Measurements from ENCODE around the gene HOXC13.

Gene HOXC13

GRCh38 chr12:53952871-53953734 lies 14.5 kb downstream of the HOXC13 start:
- WGBS, 2 donors (ENCODE audit: extremely low coverage in 2 of 2, insufficient read length in 2 of 2, insufficient replicate concordance in 1 of 2) = no CpG with 5 or more reads among the region's 38 CpGs

GRCh38 chr12:53953831-53954693 lies 15.4 kb downstream of the HOXC13 start:
- H3K4me1 ChIP-seq (ENCODE audit: control insufficient read depth in 2 of 2, insufficient read depth in 1 of 2, low read depth in 1 of 2, low read length in 2 of 2) = no peaks in the 10 kb centered on the region
- peaks cover 90 to 100% (median 98%) of the 10 kb centered on the region in 3 experiments for H3K27me3 ChIP-seq (ENCODE audit: control insufficient read depth in 3 of 3, insufficient read depth in 3 of 3, low read depth in 1 of 3, low read length in 3 of 3)
- H2BK5ac ChIP-seq (ENCODE audit: low read length) = no peak overlapping the region
- H2BK12ac ChIP-seq (ENCODE audit: low read length) = no peak overlapping the region
- H2AFZ ChIP-seq (ENCODE audit: low read length) = no peak overlapping the region
- no peaks in the 10 kb centered on the region for H3K36me3 ChIP-seq (replicated peaks in 1 of 2; ENCODE audit: control insufficient read depth in 2 of 2, insufficient read depth in 2 of 2, low read length in 2 of 2)
- H3K4me2 ChIP-seq (ENCODE audit: insufficient read depth, low read length, poor library complexity, severe bottlenecking) = no peak overlapping the region
- H3K9me3 ChIP-seq (replicated peaks in 1 of 2; ENCODE audit: control insufficient read depth in 2 of 2, insufficient read depth in 1 of 2, low read depth in 1 of 2, low read length in 2 of 2) = peaks cover 0 to 15% of the 10 kb centered on the region in 2 donors
- peak overlapping the region in 1 of 2 donors; percentile 5 for H3K4me3 ChIP-seq (ENCODE audit: low read length in 2 of 2)
- no peak overlapping the region for H2AK5ac ChIP-seq (ENCODE audit: low read depth, low read length)
- no peak overlapping the region for H2BK15ac ChIP-seq (ENCODE audit: low read length)
- no peak overlapping the region for H3K4ac ChIP-seq (ENCODE audit: low read length)
- H2BK120ac ChIP-seq (ENCODE audit: low read depth, low read length) = no peak overlapping the region
- H3K18ac ChIP-seq (ENCODE audit: low read length) = no peak overlapping the region
- H4K91ac ChIP-seq (ENCODE audit: low read depth, low read length, poor library complexity) = no peak overlapping the region
- H3K9ac ChIP-seq (ENCODE audit: low read depth, low read length, poor library complexity) = no peak overlapping the region
- WGBS, 2 donors (ENCODE audit: extremely low coverage in 2 of 2, insufficient read length in 2 of 2, insufficient replicate concordance in 1 of 2) = no CpG with 5 or more reads among the region's 19 CpGs
- no peak overlapping the region for H4K8ac ChIP-seq (ENCODE audit: low read depth, low read length)
- H3K27ac ChIP-seq (replicated peaks; ENCODE audit: low read length) = no peak overlapping the region
- H3K79me1 ChIP-seq (ENCODE audit: low read depth, low read length) = peaks cover 3% of the 10 kb centered on the region
- H3K14ac ChIP-seq (ENCODE audit: low read length) = no peak overlapping the region
- DNase-seq (ENCODE audit: low spot score) = no peak
- H3K23ac ChIP-seq (ENCODE audit: low read depth, low read length, poor library complexity) = no peak overlapping the region

More at GRCh38 chr12:53952871-53953734, 14.5 kb downstream of the HOXC13 start:
- Histone ChIP-seq H3K4me1 (ENCODE audit: control insufficient read depth in 2 of 2, insufficient read depth in 1 of 2, low read depth in 1 of 2, low read length in 2 of 2) (no peaks in the 10 kb centered on the region), H3K18ac (ENCODE audit: low read length) (peak overlapping the region; percentile 38), H3K4me2 (ENCODE audit: insufficient read depth, low read length, poor library complexity, severe bottlenecking) (no peak overlapping the region), H3K23ac (ENCODE audit: low read depth, low read length, poor library complexity) (peak overlapping the region; percentile 55), H2AK5ac (ENCODE audit: low read depth, low read length) (no peak overlapping the region), H3K9me3 (replicated peaks in 1 of 2; ENCODE audit: control insufficient read depth in 2 of 2, insufficient read depth in 1 of 2, low read depth in 1 of 2, low read length in 2 of 2) (peaks cover 0 to 15% of the 10 kb centered on the region in 2 donors), H3K14ac (ENCODE audit: low read length) (no peak overlapping the region), H2BK5ac (ENCODE audit: low read length) (no peak overlapping the region), H3K4ac (ENCODE audit: low read length) (no peak overlapping the region), H2BK15ac (ENCODE audit: low read length) (no peak overlapping the region), H3K27ac (replicated peaks; ENCODE audit: low read length) (no peak overlapping the region), H4K91ac (ENCODE audit: low read depth, low read length, poor library complexity) (no peak overlapping the region), H2BK12ac (ENCODE audit: low read length) (no peak overlapping the region), H3K36me3 (replicated peaks in 1 of 2; ENCODE audit: control insufficient read depth in 2 of 2, insufficient read depth in 2 of 2, low read length in 2 of 2) (no peaks in the 10 kb centered on the region), H2BK120ac (ENCODE audit: low read depth, low read length) (no peak overlapping the region), H4K8ac (ENCODE audit: low read depth, low read length) (no peak overlapping the region), H3K79me1 (ENCODE audit: low read depth, low read length) (peaks cover 3% of the 10 kb centered on the region), H2AFZ (ENCODE audit: low read length) (no peak overlapping the region), H3K9ac (ENCODE audit: low read depth, low read length, poor library complexity) (no peak overlapping the region), H3K27me3 (ENCODE audit: control insufficient read depth in 3 of 3, insufficient read depth in 3 of 3, low read depth in 1 of 3, low read length in 3 of 3) (peaks cover 88 to 100% (median 100%) of the 10 kb centered on the region in 3 experiments), H3K4me3 (ENCODE audit: low read length in 2 of 2) (no peak overlapping the region)
- DNase-seq (ENCODE audit: low spot score) = no peak

GRCh38 chr12:53954694-53955035 lies 16.0 kb downstream of the HOXC13 start, which contains the start of gene HOXC12:
Gene HOXC12 (plus strand): TSS chr12:53954903. CDS start chr12:53954930, 27 bp downstream.
- H2BK15ac ChIP-seq (ENCODE audit: low read length) = no peak within 1 kb of the TSS
- H3K4me2 ChIP-seq (ENCODE audit: insufficient read depth, low read length, poor library complexity, severe bottlenecking) = no peak within 1 kb of the TSS
- H2AK5ac ChIP-seq (ENCODE audit: low read depth, low read length) = no peak within 1 kb of the TSS
- H4K91ac ChIP-seq (ENCODE audit: low read depth, low read length, poor library complexity) = no peak within 1 kb of the TSS
- H3K36me3 ChIP-seq (replicated peaks in 1 of 2; ENCODE audit: control insufficient read depth in 2 of 2, insufficient read depth in 2 of 2, low read length in 2 of 2) = no peaks in the 10 kb centered on the region
- H3K14ac ChIP-seq (ENCODE audit: low read length) = no peak within 1 kb of the TSS
- no peak within 1 kb of the TSS for H2BK5ac ChIP-seq (ENCODE audit: low read length)
- peaks cover 3% of the 10 kb centered on the region for H3K79me1 ChIP-seq (ENCODE audit: low read depth, low read length)
- H3K27ac ChIP-seq (replicated peaks; ENCODE audit: low read length) = no peak within 1 kb of the TSS
- H2BK120ac ChIP-seq (ENCODE audit: low read depth, low read length) = no peak within 1 kb of the TSS
- H3K27me3 ChIP-seq (ENCODE audit: control insufficient read depth in 3 of 3, insufficient read depth in 3 of 3, low read depth in 1 of 3, low read length in 3 of 3) = peaks cover 89 to 100% (median 98%) of the 10 kb centered on the region in 3 experiments
- H3K18ac ChIP-seq (ENCODE audit: low read length) = no peak within 1 kb of the TSS
- H2BK12ac ChIP-seq (ENCODE audit: low read length) = no peak within 1 kb of the TSS
- no CpG with 5 or more reads among the region's 20 CpGs for WGBS, 2 donors (ENCODE audit: extremely low coverage in 2 of 2, insufficient read length in 2 of 2, insufficient replicate concordance in 1 of 2)
- DNase-seq (ENCODE audit: low spot score) = no peak
- no peak within 1 kb of the TSS for H3K9ac ChIP-seq (ENCODE audit: low read depth, low read length, poor library complexity)
- peak within 1 kb of the TSS; percentile 98 for H3K23ac ChIP-seq (ENCODE audit: low read depth, low read length, poor library complexity)
- peak within 1 kb of the TSS; percentile 22 for H2AFZ ChIP-seq (ENCODE audit: low read length)
- H3K4me3 ChIP-seq (ENCODE audit: low read length in 2 of 2) = peak within 1 kb of the TSS in 1 of 2 donors; percentile 5
- H3K4ac ChIP-seq (ENCODE audit: low read length) = no peak within 1 kb of the TSS
- H3K4me1 ChIP-seq (ENCODE audit: control insufficient read depth in 2 of 2, insufficient read depth in 1 of 2, low read depth in 1 of 2, low read length in 2 of 2) = no peaks in the 10 kb centered on the region
- peaks cover 0 to 16% of the 10 kb centered on the region in 2 donors for H3K9me3 ChIP-seq (replicated peaks in 1 of 2; ENCODE audit: control insufficient read depth in 2 of 2, insufficient read depth in 1 of 2, low read depth in 1 of 2, low read length in 2 of 2)
- no peak within 1 kb of the TSS for H4K8ac ChIP-seq (ENCODE audit: low read depth, low read length)
